SJSA1 (cell line): ENCODE measurements around the gene RNF208. TPM values are rescaled to one million over a fixed set of nuclear protein-coding genes. Genes with fewer than 3 reads are reported as not detected.
"Not testable (repeated sequence)": the region's sequence is repeated elsewhere in the genome, so short reads cannot be mapped to it uniquely, and the experiment has no call there.

Source experiments
- DNase-seq, 2 experiments: peaks; one replicate each; pipeline ENCODE4 v3.0.0-alpha.2; 2015 to 2020; ENCODE audit warnings: low spot score in 2 of 2, low read depth in 1 of 2
- H3K27ac ChIP-seq: fragments of 250-450 bp; sonication (Bioruptor Pico); 2 replicates; pipeline ENCODE4 v1.5.1; 2020; ENCODE audit warnings: mild to moderate bottlenecking, moderate library complexity
- H3K27me3 ChIP-seq: fragments of 250-450 bp; sonication (Bioruptor Pico); replicated peaks from 2 replicates; pipeline ENCODE4 v1.5.1; 2020; ENCODE audit warnings: mild to moderate bottlenecking, moderate library complexity
- H3K36me3 ChIP-seq: fragments of 250-450 bp; sonication (Bioruptor Pico); 2 replicates; pipeline ENCODE4 v1.5.1; 2020; ENCODE audit warnings: mild to moderate bottlenecking
- H3K4me1 ChIP-seq: fragments of 250-450 bp; sonication (Bioruptor Pico); replicated peaks from 2 replicates; pipeline ENCODE4 v1.6.1; 2021; ENCODE audit warnings: mild to moderate bottlenecking
- H3K4me3 ChIP-seq: fragments of 250-450 bp; sonication (Bioruptor Pico); 2 replicates; pipeline ENCODE4 v1.5.1; 2020; ENCODE audit warnings: mild to moderate bottlenecking
- H3K9me3 ChIP-seq: fragments of 250-450 bp; sonication (Bioruptor Pico); replicated peaks from 2 replicates; pipeline ENCODE4 v1.5.1; 2020; ENCODE audit warnings: mild to moderate bottlenecking
- total RNA-seq: library from RNA; depleted of rRNA; stranded (reverse); fragments of >200 nt; shearing (Covaris generic); gene quantifications from 2 replicates; pipeline ENCODE4 v1.2.3, GENCODE V29; 2014

The RNF208 gene
- total RNA-seq, 1 experiment from 2014 or later: not detected

DNA sequence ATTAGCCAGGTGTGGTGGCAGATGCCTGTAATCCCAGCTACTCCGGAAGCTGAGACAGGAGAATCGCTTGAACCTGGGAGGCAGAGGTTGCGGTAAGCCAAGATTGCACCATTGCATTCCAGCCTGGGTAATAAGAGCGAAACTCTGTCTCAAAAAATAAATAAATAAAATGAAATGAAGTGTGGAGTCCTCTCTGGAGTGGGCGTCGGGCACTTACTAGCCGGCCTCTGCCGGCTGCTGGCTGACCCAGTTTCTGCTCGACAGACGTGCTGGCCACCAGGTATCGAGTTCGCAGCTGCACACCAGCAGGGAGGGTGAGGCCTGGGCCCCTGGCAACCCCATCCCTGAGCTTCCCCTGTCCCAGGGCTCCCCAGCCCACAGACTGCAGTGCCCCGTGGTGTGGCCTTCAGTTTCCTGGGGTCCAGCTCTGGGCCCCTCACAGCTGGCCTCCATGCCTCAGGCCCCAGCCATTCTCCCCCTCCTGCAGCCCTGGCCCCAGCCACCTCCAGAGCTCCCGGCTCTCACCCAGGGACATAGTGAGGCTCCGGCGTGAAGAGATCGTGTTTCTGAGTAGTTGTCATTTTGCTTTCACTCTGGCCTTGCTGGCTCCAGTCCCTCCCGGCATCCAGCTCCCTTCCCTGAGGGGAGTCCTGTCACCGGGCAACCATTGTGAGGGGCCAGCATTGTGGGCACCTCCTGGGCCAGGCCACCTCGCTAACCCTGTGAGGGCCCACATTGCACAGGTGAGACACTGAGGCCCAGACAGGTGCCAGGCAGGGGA, 25.3 kb upstream of the RNF208 start:
- Histone ChIP-seq H3K4me3 (no peak overlapping the region), H3K27me3 (no peaks in the 10 kb centered on the region), H3K9me3 (no peaks in the 10 kb centered on the region), H3K27ac (no peak overlapping the region), H3K4me1 (peaks cover 17% of the 10 kb centered on the region), H3K36me3 (peaks cover 20% of the 10 kb centered on the region)
- no peak for DNase-seq

DNA sequence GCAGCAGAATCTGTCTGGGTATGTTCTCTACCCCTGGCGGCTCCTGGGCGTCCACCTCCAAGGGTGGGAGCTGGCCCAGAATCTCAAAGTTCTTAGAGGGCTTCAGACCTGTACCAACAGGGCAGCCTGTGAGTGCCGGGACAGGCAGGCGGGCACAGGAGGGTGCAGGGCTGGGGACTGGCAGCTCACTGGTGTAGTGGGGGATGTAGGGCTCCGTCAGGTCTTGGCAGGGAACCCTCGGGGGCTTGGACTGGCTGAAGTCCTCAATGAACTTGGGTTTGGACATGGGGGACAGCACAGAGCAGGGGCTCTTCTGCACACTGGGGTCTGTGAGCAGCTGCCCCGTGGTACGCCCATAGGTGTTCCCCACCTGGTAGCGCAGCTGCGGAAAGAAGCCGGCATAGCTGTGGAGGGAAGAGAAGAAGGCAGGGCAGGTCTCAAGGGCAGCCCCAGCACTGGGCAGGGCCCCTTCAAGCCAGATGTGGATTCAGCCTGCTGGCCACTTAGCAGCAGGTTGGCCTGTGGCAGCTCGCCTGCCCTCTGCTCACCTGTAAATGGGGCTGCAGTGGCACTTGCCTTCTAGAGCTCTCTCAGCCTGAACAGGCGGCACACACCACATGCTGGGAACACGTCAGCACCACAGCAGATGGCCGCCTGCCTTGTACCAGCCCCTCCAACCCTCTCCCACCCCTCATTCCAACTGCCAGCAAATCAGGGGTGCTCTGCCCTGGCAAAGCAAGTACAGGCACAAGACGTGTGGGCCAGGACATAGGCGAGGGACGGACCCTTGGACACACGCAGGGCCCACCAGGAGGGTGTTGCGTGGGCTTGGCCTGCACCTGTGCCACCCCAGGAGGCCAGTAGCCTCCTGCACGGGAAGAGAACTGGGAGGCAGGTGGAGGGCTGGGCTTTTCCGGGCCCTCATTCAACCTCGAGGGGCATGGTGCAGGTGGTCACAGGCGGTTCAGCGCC, 23.7 kb upstream of the RNF208 start:
- Histone ChIP-seq H3K4me3 (no peak overlapping the region), H3K27me3 (no peaks in the 10 kb centered on the region), H3K4me1 (peaks cover 19% of the 10 kb centered on the region), H3K27ac (no peak overlapping the region), H3K36me3 (peaks cover 31% of the 10 kb centered on the region), H3K9me3 (no peaks in the 10 kb centered on the region)
- DNase-seq: no peak

DNA sequence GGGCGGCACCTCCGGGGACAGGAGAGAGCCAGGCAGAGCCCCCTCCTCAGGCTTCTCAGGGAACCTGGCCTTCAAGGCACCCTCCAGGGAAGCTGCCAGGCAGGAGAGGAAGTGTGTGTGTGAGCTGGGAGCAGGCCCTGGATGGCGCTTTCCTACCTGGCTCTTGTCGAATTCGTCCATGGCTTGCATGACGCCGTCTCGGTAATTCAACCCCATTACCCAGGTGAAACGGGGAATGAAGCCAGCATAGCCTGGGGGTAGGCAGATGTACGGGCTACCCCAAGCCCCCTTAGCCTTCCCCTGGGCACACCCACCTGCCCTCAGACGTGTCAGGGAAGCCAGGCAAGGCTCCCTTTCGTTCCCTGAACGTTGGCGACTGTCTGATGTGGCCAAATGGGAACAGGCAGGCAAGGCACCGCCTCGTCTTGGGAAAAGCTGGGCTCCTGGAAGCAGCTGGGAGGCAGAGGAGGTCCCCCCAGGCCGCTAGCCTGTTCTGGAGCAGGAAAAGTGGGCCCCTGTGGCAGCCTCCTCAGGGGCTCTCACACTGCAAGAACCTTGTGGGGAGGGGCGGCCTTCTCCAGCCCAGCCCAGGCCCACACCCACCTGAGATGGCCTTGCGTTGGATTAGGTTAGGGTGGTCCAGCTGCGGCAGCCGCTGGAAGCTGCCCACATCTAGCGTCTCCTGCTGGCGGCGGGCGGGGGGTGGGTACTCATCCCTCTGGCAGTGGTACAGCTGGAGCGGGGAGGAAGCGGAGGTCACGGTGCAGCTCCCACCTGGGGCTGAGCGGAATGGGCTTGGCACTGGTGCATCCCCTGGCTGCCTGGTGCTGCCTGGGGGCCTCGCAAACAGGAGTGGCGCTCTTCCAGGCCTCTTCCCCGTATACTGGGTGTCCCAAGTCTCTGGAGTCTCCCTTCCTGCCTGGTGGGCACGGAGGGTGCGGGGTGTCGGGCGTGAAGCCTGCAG, 22.7 kb upstream of the RNF208 start:
- DNase-seq: no peak

DNA sequence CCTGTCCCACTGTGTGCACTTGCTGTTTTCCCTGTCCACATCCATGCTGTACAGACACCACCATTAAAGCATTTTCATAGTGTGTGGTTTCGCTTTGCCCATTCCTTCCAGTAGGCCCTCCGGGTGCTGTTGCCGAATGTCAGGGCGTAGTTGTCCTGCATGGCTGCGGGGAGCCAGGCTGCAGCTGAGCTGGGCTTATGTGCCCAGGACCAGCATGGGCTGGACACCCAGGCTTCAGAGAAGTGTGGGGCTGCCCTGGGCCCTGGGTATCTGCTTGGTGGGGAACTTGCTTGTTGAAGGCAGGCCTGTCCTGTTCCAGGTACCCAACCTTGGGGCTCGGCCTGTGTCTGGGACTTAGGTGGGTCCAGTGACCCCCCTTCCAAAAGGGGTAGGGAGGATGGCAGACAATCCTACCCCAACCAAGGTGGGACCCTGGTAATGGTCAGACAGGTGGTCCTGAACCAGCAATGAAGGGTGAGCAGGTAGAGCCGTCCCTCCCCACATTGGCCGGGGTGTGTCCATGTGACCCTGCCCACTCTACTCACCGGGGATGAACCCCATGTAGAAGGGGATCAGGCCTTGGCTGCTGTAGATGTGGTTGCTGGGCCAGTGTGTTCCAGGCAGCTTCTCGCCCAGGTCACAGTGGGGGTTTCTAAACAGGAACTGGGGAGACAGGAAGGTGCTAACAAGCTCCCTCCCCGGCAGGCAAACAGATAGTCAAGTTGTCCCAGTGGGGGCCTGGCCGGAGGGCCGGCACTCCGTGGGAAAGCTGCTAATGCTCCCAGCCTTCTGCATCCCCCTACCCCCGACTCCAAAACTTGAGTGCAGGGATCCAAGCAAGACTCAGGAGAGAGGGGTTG, 21.8 kb upstream of the RNF208 start:
- H3K36me3 ChIP-seq: peaks cover 31% of the 10 kb centered on the region
- no peak overlapping the region for H3K27ac ChIP-seq
- H3K27me3 ChIP-seq: no peaks in the 10 kb centered on the region
- H3K9me3 ChIP-seq: no peaks in the 10 kb centered on the region
- no peak for DNase-seq
- H3K4me1 ChIP-seq: peaks cover 22% of the 10 kb centered on the region
- no peak overlapping the region for H3K4me3 ChIP-seq

More for the DNA sequence above, 22.7 kb upstream of the RNF208 start:
- Histone ChIP-seq H3K9me3 (no peaks in the 10 kb centered on the region), H3K27me3 (no peaks in the 10 kb centered on the region), H3K4me1 (peaks cover 22% of the 10 kb centered on the region), H3K27ac (no peak overlapping the region), H3K4me3 (no peak overlapping the region), H3K36me3 (peaks cover 31% of the 10 kb centered on the region)

DNA sequence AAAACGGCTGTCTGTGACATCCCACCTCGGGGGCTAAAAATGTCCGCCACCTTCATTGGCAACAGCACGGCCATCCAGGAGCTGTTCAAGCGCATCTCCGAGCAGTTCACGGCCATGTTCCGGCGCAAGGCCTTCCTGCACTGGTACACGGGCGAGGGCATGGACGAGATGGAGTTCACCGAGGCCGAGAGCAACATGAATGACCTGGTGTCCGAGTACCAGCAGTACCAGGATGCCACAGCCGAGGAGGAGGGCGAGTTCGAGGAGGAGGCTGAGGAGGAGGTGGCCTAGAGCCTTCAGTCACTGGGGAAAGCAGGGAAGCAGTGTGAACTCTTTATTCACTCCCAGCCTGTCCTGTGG, 21.2 kb upstream of the RNF208 start:
- Histone ChIP-seq H3K36me3 (peaks cover 31% of the 10 kb centered on the region), H3K4me1 (peaks cover 22% of the 10 kb centered on the region), H3K4me3 (peak overlapping the region; percentile 82)
- not testable (repeated sequence) for DNase-seq, H3K27me3 ChIP-seq, H3K27ac ChIP-seq, H3K9me3 ChIP-seq

DNA sequence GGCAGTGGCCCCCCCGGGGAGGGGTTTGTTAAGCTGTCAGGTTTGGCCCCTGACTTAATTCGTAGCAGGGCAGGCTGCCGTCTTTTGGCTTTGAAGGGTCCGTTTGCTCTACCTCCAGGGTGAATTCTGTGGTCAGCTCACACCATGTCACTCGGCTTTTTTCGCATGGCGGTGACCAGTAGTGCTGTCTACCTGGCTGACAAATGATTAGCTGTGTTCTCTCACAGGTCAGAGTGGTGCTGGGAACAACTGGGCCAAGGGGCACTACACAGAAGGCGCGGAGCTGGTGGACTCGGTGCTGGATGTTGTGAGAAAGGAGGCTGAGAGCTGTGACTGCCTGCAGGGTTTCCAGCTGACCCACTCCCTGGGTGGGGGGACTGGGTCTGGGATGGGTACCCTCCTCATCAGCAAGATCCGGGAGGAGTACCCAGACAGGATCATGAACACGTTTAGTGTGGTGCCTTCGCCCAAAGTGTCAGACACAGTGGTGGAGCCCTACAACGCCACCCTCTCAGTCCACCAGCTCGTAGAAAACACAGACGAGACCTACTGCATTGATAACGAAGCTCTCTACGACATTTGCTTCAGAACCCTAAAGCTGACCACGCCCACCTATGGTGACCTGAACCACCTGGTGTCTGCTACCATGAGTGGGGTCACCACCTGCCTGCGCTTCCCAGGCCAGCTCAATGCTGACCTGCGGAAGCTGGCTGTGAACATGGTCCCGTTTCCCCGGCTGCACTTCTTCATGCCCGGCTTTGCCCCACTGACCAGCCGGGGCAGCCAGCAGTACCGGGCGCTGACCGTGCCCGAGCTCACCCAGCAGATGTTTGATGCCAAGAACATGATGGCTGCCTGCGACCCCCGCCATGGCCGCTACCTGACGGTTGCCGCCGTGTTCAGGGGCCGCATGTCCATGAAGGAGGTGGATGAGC, 20.5 kb upstream of the RNF208 start:
- Histone ChIP-seq H3K9me3 (no peaks in the 10 kb centered on the region), H3K36me3 (peaks cover 31% of the 10 kb centered on the region), H3K27ac (no peak overlapping the region), H3K4me3 (peak overlapping the region; percentile 82), H3K27me3 (no peaks in the 10 kb centered on the region), H3K4me1 (peaks cover 22% of the 10 kb centered on the region)
- DNase-seq: no peak

DNA sequence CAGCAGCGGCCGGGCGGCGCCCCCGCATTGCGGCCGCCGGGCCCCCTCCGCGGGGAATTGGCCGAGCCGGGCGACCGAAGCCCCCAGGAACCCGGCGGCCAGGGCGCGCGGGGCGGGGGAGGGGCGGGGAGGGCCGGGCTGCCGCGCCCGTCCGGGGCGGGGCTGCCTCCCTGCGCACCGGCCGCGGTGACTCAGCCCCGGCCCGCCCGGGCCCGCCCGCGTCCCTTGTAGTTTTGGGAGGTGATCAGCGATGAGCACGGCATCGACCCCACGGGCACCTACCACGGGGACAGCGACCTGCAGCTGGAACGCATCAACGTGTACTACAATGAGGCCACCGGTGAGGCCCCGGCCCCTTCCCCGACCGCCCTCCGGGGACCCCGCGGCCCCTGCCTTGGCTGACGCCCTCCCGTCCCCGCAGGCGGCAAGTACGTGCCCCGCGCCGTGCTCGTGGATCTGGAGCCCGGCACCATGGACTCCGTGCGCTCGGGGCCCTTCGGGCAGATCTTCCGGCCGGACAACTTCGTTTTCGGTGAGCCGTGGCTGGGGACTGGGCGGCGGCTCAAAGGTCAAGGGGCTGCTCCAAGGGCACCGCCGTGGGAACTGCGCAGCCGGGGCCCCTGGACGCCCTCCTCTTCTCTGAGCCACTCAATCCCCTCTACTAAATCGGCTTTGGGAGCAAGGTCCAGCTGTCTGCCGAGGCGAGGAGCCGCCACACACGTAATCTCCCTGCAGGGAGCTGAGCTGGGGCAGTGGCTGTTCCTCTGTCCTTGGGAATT, 19.6 kb upstream of the RNF208 start:
- Histone ChIP-seq H3K4me3 (peak overlapping the region; percentile 82), H3K4me1 (peaks cover 25% of the 10 kb centered on the region), H3K27me3 (no peaks in the 10 kb centered on the region), H3K27ac (peak overlapping the region; percentile 70), H3K9me3 (no peaks in the 10 kb centered on the region), H3K36me3 (peaks cover 31% of the 10 kb centered on the region)
- DNase-seq: no peak

DNA sequence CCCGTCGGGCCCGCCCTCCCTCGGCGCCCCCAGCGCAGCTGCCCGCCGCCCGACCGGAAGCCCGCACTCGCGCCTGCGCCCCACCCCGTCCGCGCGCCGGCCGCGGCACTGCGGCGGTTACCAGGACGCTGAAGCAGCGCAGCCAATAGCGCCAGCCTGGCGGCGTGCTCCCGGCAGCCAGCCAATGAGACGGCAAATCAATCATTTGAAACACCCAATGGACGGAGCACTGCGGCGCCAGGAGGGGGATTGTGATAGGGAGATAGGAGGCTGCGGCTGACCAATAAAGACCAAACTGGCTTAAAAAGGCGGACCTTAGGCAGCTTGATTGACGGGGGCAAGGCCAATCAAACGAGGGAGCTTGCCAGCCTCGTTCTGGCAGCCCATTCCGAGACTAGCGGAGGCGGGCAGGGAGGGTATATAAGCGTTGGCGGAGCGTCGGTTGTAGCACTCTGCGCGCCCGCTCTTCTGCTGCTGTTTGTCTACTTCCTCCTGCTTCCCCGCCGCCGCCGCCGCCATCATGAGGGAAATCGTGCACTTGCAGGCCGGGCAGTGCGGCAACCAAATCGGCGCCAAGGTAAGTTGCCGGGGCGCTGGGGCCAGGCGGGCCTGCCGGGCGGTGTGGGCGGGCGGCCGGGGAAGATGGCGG, 18.9 kb upstream of the RNF208 start, which contains the start of gene TUBB4B:
Gene TUBB4B, plus strand, starts transcription at position 447 of the 649 bp plus-strand sequence. Its CDS starts 74 bp downstream, at position 521.
- Histone ChIP-seq H3K27ac (peak within 1 kb of the TSS; percentile 83), H3K4me3 (peak within 1 kb of the TSS; percentile 82), H3K9me3 (no peaks in the 10 kb centered on the region), H3K27me3 (no peaks in the 10 kb centered on the region), H3K36me3 (peaks cover 31% of the 10 kb centered on the region), H3K4me1 (peaks cover 29% of the 10 kb centered on the region)
- peak; percentile 99 for DNase-seq

DNA sequence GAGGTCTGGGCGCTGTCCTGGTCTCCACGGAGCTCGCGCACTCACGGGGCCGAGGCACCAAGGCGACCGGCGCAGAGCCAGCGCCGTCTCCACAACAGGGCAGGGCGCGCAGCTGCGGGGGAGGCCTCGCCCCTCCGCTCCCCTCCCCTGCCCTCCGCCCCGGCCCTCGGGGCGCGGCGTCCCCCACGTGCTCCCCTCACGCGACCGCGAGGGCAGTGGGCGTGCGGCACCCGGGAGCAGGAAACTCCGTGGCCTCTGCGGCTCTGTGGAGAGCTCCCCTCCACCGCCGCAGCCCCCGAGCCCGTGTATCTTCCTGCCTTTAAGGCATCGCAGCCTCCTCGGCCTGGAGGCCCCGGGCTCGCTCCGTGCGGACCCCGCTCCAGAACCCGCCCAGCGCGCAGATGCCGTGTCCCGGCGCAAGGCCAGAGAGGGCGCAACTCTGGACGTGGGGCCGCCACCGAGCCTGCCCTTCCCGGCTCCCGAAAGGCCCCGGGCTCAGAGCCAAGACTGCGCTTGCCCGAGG, 18.3 kb upstream of the RNF208 start:
- H3K36me3 ChIP-seq: peaks cover 31% of the 10 kb centered on the region
- peak in 1 of 2 experiments; percentile 69 for DNase-seq

DNA sequence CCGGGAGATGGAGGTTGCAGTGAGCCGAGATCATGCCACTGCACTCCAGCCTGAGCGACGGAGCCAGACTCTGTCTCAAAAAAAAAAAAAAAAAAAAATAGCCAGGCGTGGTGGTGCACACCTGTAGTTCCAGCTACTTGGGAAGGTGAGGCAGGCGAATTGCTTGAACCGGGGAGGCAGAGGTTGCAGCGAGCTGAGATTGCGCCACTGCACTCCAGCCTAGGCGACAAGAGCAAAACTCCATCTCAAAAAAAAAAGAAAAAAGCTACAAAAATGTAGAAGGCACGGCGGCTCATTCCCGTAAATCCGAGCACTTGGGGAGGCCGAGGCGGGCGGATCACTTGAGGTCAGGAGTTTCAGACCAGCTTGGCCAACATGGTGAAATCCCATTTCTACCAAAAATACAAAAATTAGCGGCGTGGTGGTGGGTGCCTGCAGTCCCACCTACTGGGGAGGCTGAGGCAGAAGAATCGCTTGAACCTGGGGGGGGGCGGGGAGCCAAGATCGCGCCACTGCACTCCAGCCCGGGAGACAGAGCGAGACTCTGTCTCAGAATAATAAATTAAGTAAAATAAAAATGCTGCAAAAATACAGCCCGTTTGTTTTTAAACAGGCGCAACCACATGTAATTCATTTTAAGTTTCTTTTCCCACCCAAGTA, 17.6 kb upstream of the RNF208 start:
- peak overlapping the region; percentile 63 for H3K4me3 ChIP-seq
- H3K36me3 ChIP-seq: peaks cover 31% of the 10 kb centered on the region
- not testable (repeated sequence) for H3K9me3 ChIP-seq, H3K27me3 ChIP-seq, DNase-seq
- peak overlapping the region; percentile 83 for H3K27ac ChIP-seq
- peaks cover 29% of the 10 kb centered on the region for H3K4me1 ChIP-seq

More for the DNA sequence above, 18.3 kb upstream of the RNF208 start:
- Histone ChIP-seq H3K27ac (peak overlapping the region; percentile 83), H3K9me3 (no peaks in the 10 kb centered on the region), H3K4me3 (peak overlapping the region; percentile 63), H3K4me1 (peaks cover 29% of the 10 kb centered on the region), H3K27me3 (no peaks in the 10 kb centered on the region)
